HepG2 (cell line): ENCODE measurements around the gene P4HA3. TPM values are rescaled to one million over a fixed set of nuclear protein-coding genes. Genes with fewer than 3 reads are reported as not detected.

Experiments
- ATAC-seq: fragments of 200-7000 bp; cut with Tn5 transposase; 3 replicates; pipeline ENCODE4 v1.9.1; 2020; ENCODE audit warnings: mild to moderate bottlenecking, moderate library complexity
- BruUV-seq: library from RNA; stranded (reverse); fragments of 400-500 nt; replicated peaks from 2 replicates; lab custom pipeline; 2021; lab: Mats Ljungman, UMichigan
- CTCF ChIA-PET: fragments of 300-600 bp; formaldehyde crosslinking; extraction: SDS; loops from one replicate; lab custom pipeline; 2021; ENCODE audit warnings: low total read pairs, inconsistent platforms, low intra/inter-chr PET ratio; lab: Yijun Ruan, JAX
- POLR2A ChIA-PET: fragments of 350-600 bp; sonication (Branson Sonifier 250); formaldehyde crosslinking; loops from one replicate; lab custom pipeline; 2020; ENCODE audit warnings: antibody characterized with exemption, inconsistent platforms; lab: Yijun Ruan, JAX
- DNase-seq: peaks from one replicate; pipeline ENCODE4 v3.0.0-alpha.2; 2015; ENCODE audit warnings: low spot score
- FAIRE-seq: peaks from 3 replicates; lab custom pipeline; 2011; peaks lifted over from hg19 to GRCh38; lab: Jason Lieb, UNC
- H2AFZ ChIP-seq: one replicate; pipeline ENCODE4 v1.6.1; 2011; ENCODE audit warnings: low read length, inconsistent platforms
- H3K27ac ChIP-seq: fragments of 300-600 bp; 3 replicates; pipeline ENCODE4 v1.8.0; 2011; ENCODE audit warnings: mixed run types, mild to moderate bottlenecking, mixed read lengths, low read length, inconsistent platforms; ENCODE audit not compliant: insufficient read depth; ENCODE audit errors: extremely low read length
- H3K27me3 ChIP-seq, 2 experiments: fragments of 200-600 bp in 1 of 2; 2 replicates in 1 of 2; 3 replicates in 1 of 2; pipeline versions ENCODE4 v1.6.0 to v1.8.0; 2011; ENCODE audit warnings: low read length in 2 of 2, mild to moderate bottlenecking in 2 of 2, moderate library complexity in 2 of 2, inconsistent platforms in 1 of 2; ENCODE audit not compliant: insufficient read depth in 2 of 2, control insufficient read depth in 1 of 2
- H3K36me3 ChIP-seq, 2 experiments: fragments of 200-600 bp in 1 of 2; replicated peaks in 1 of 2; 2 replicates in 1 of 2; 3 replicates in 1 of 2; pipeline versions ENCODE4 v1.5.1 to v1.8.0; 2011; ENCODE audit warnings: low read length in 2 of 2, inconsistent platforms in 1 of 2; ENCODE audit not compliant: insufficient read depth in 2 of 2, control insufficient read depth in 1 of 2
- H3K4me1 ChIP-seq: 2 replicates; pipeline ENCODE4 v1.5.1; 2012; ENCODE audit warnings: low read length, inconsistent platforms; ENCODE audit not compliant: insufficient read depth
- H3K4me2 ChIP-seq: 2 replicates; pipeline ENCODE4 v1.6.0; 2011; ENCODE audit warnings: low read depth, low read length, inconsistent platforms
- H3K4me3 ChIP-seq, 3 experiments: fragments of 200-600 bp in 1 of 3; sonication (generic), shearing (Covaris generic) in 1 of 3; replicated peaks in 1 of 3; 2 replicates each; pipeline ENCODE4 v1.5.1; 2011 to 2016; ENCODE audit warnings: low read length in 3 of 3, inconsistent platforms in 2 of 3, low read depth in 2 of 3, mild to moderate bottlenecking in 2 of 3, control low read depth in 1 of 3, mixed read lengths in 1 of 3; ENCODE audit not compliant: insufficient read depth in 1 of 3
- H3K79me2 ChIP-seq: one replicate; pipeline ENCODE4 v1.6.1; 2011; ENCODE audit warnings: low read length, inconsistent platforms; ENCODE audit not compliant: insufficient read depth
- H3K9ac ChIP-seq: 2 replicates; pipeline ENCODE4 v1.6.0; 2011; ENCODE audit warnings: mild to moderate bottlenecking, low read depth, low read length, inconsistent platforms; ENCODE audit not compliant: insufficient read depth
- H3K9me3 ChIP-seq: 2 replicates; pipeline ENCODE4 v1.5.1; 2012; ENCODE audit warnings: mild to moderate bottlenecking, low read length
- H4K20me1 ChIP-seq: 2 replicates; pipeline ENCODE4 v1.6.0; 2011; ENCODE audit warnings: inconsistent platforms, mild to moderate bottlenecking, low read length, moderate library complexity; ENCODE audit not compliant: insufficient read depth
- E2F5 ChIP-seq: sonication (generic); formaldehyde crosslinking; conservative IDR thresholded peaks from 2 replicates; pipeline ENCODE4 v1.4.0; 2020; ENCODE audit warnings: missing genetic modification reagents
- FOXO4 ChIP-seq: sonication (generic); formaldehyde crosslinking; conservative IDR thresholded peaks from 2 replicates; pipeline ENCODE4 v1.8.1; 2023; ENCODE audit warnings: missing genetic modification reagents
- GZF1 ChIP-seq: sonication (generic); formaldehyde crosslinking; IDR thresholded peaks from 2 replicates; pipeline ENCODE4 v1.5.1; 2020; ENCODE audit warnings: mild to moderate bottlenecking, missing genetic modification reagents
- KLF16 ChIP-seq, 2 experiments: sonication (generic) in 1 of 2; formaldehyde crosslinking in 1 of 2; IDR thresholded peaks; 2 replicates each; pipeline versions ENCODE4 v1.6.1 to v1.8.0; 2016 to 2023; ENCODE audit warnings: missing genetic modification reagents in 2 of 2, missing compliant biosample characterization in 1 of 2
- PHF20 ChIP-seq: sonication (generic); formaldehyde crosslinking; IDR thresholded peaks from 2 replicates; pipeline ENCODE4 v1.5.0; 2020; ENCODE audit warnings: mild to moderate bottlenecking, missing genetic modification reagents
- WGBS: methylation state at CpG from one replicate; pipeline ENCODE4 v1.1.6; 2017; ENCODE audit warnings: low lambda C conversion rate; 5-methylcytosine and 5-hydroxymethylcytosine counted together
- in situ Hi-C: cut with HindIII; loops from 2 replicates; pipeline ENCODE4 v1.10.0; 2017; ENCODE audit warnings: low pct_unique_long_range_greater_than_20kb; ENCODE audit not compliant: extremely low pct_ligation_motif_present
- intact Hi-C: fragments of 100-400 bp; cut with micrococcal nuclease; formaldehyde crosslinking; loops from one replicate; pipeline ENCODE4 v1.10.0; 2022; ENCODE audit not compliant: unreplicated experiment
- polyA plus RNA-seq, 8 experiments: library from polyadenylated mRNA; depleted of rRNA in 3 of 8; stranded (reverse) in 7 of 8; unstranded in 1 of 8; fragments of >200 nt; fragmentation: Illumina TruSeq in 4 of 8; extraction: Trizol in 4 of 8; gene quantifications; 2 replicates each; pipeline versions ENCODE4 v1.2.1 to v1.2.3, GENCODE V29; 2011 to 2016; ENCODE audit warnings: low read depth in 4 of 8, missing spikeins in 1 of 8, mixed read lengths in 1 of 8; ENCODE audit not compliant: insufficient read depth in 1 of 8
- total RNA-seq, 5 experiments: library from RNA; depleted of rRNA; stranded (reverse); fragments of >200 nt; fragmentation: Illumina TruSeq; extraction: Trizol; gene quantifications; 2 replicates each; pipeline ENCODE4 v1.2.3, GENCODE V29; 2016; ENCODE audit warnings: low read depth in 1 of 5

Gene P4HA3
- total and polyA plus RNA-seq, 2 of the 13 experiments (the other 11 are each of a cell fraction or from before 2014, with no cell fraction given): not detected

- no peak for FAIRE-seq
- no peak overlapping the region for H2AFZ ChIP-seq
- ChIA-PET CTCF (no interaction called here), POLR2A (no interaction called here)
- peaks cover 8% of the 10 kb centered on the region; the same call in 1 of the 2 replicates for H3K4me1 ChIP-seq
- no peak overlapping the region for H3K4me3 ChIP-seq
- no peaks in the 10 kb centered on the region; a peak in 1 of 5 replicates for H3K27me3 ChIP-seq
- no TSS peak for BruUV-seq
- peaks cover 1 to 14% of the 10 kb centered on the region in 2 experiments; a peak in 3 of 5 replicates for H3K36me3 ChIP-seq
- intact Hi-C loops (loop anchor here (5.0 kb wide), 1 partner anchor 64 kb away; no protein-coding TSS in a partner anchor), in situ Hi-C loops (loop anchor here (10.0 kb wide), 1 partner anchor 197 kb away; no protein-coding TSS in a partner anchor)
- H3K4me2 ChIP-seq: no peak overlapping the region
- TF ChIP-seq KLF16 (CRISPR knock-in tag; IDR thresholded peaks at IDR 0.05): no peak
- no peak for TF ChIP-seq GZF1 (CRISPR knock-in tag)
- TF ChIP-seq PHF20 (CRISPR knock-in tag): no peak
- TF ChIP-seq E2F5 (CRISPR knock-in tag): no peak
- TF ChIP-seq FOXO4 (CRISPR knock-in tag): no peak
- WGBS: 40% methylated on average over 4 of the region's 4 CpGs
- H3K9me3 ChIP-seq: no peaks in the 10 kb centered on the region
- no peak overlapping the region for H3K9ac ChIP-seq
- DNase-seq: no peak
- no peaks in the 10 kb centered on the region for H3K79me2 ChIP-seq
- ATAC-seq: no peak
- no peaks in the 10 kb centered on the region for H4K20me1 ChIP-seq
- no peak overlapping the region for H3K27ac ChIP-seq
These were observed 53.4 kb downstream of the P4HA3 start for GRCh38 chr11:74257959-74258553.
